Measurements from ENCODE around the gene JAM2.

DNA sequence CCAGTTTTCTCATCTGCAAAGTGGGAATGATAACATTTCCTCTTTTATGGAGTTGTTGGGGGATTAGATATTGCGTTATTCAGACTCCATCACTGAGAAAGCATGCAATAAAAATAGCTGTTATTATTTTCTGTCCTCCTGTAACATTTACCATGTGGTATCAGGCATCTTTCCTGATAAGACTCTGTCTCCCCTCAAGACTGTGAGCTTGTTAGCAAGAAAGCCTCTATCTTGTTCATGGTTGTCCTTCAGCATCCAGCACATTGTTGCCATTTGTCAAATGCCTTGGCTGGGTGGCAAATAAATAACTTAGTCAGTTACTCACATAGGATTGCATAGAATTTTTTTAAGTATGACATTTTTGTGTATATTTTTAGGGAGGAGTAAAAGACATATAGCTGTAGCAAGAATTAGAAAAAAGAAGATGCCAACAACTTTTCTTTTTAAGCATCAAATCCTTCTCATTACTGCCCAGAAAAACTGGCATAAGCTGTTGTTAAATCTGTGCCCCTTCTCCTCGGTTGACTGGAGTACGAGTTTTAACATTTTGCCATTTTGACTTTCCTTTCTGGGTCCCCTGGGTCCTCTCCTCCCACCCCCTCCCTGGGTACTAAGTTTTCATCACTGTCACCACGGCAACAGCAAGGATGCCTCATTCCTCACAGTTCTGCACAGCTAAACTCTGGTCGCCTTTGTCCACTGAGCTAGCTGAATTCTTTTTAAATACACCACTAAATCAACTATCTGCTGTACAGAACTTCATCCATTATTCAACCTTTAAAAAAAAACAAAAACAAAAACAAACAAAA, 1.0 kb upstream of the JAM2 start:
- no peak for TF ChIP-seq HCFC1 (IDR thresholded peaks at IDR 0.05; ENCODE audit: low read length)
- TF ChIP-seq, protein P1, sequence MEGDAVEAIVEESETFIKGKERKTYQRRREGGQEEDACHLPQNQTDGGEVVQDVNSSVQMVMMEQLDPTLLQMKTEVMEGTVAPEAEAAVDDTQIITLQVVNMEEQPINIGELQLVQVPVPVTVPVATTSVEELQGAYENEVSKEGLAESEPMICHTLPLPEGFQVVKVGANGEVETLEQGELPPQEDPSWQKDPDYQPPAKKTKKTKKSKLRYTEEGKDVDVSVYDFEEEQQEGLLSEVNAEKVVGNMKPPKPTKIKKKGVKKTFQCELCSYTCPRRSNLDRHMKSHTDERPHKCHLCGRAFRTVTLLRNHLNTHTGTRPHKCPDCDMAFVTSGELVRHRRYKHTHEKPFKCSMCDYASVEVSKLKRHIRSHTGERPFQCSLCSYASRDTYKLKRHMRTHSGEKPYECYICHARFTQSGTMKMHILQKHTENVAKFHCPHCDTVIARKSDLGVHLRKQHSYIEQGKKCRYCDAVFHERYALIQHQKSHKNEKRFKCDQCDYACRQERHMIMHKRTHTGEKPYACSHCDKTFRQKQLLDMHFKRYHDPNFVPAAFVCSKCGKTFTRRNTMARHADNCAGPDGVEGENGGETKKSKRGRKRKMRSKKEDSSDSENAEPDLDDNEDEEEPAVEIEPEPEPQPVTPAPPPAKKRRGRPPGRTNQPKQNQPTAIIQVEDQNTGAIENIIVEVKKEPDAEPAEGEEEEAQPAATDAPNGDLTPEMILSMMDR (IDR thresholded peaks at IDR 0.05 in 2 of 3, conservative IDR thresholded peaks at IDR 0.05 in 1 of 3; ENCODE audit: control insufficient read depth in 2 of 3, extremely low read depth in 1 of 3, insufficient read depth in 1 of 3, low read depth in 3 of 3, low read length in 3 of 3): no peak
- no peak for TF ChIP-seq YY1 (IDR thresholded peaks at IDR 0.05; ENCODE audit: low read depth, low read length)
- TF ChIP-seq RAD51 (IDR thresholded peaks at IDR 0.05): no peak
- TF ChIP-seq, protein P2, sequence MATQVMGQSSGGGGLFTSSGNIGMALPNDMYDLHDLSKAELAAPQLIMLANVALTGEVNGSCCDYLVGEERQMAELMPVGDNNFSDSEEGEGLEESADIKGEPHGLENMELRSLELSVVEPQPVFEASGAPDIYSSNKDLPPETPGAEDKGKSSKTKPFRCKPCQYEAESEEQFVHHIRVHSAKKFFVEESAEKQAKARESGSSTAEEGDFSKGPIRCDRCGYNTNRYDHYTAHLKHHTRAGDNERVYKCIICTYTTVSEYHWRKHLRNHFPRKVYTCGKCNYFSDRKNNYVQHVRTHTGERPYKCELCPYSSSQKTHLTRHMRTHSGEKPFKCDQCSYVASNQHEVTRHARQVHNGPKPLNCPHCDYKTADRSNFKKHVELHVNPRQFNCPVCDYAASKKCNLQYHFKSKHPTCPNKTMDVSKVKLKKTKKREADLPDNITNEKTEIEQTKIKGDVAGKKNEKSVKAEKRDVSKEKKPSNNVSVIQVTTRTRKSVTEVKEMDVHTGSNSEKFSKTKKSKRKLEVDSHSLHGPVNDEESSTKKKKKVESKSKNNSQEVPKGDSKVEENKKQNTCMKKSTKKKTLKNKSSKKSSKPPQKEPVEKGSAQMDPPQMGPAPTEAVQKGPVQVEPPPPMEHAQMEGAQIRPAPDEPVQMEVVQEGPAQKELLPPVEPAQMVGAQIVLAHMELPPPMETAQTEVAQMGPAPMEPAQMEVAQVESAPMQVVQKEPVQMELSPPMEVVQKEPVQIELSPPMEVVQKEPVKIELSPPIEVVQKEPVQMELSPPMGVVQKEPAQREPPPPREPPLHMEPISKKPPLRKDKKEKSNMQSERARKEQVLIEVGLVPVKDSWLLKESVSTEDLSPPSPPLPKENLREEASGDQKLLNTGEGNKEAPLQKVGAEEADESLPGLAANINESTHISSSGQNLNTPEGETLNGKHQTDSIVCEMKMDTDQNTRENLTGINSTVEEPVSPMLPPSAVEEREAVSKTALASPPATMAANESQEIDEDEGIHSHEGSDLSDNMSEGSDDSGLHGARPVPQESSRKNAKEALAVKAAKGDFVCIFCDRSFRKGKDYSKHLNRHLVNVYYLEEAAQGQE (IDR thresholded peaks at IDR 0.05; ENCODE audit: low read depth, low read length): no peak
- TF ChIP-seq, protein P3, sequence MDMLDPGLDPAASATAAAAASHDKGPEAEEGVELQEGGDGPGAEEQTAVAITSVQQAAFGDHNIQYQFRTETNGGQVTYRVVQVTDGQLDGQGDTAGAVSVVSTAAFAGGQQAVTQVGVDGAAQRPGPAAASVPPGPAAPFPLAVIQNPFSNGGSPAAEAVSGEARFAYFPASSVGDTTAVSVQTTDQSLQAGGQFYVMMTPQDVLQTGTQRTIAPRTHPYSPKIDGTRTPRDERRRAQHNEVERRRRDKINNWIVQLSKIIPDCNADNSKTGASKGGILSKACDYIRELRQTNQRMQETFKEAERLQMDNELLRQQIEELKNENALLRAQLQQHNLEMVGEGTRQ (IDR thresholded peaks at IDR 0.05; ENCODE audit: borderline replicate concordance, low read depth, low read length): no peak
- TF ChIP-seq FOXK2 (IDR thresholded peaks at IDR 0.05): no peak
- TF ChIP-seq GABPA (IDR thresholded peaks at IDR 0.05; ENCODE audit: low read depth): no peak
- TF ChIP-seq POLR2AphosphoS5 (IDR thresholded peaks at IDR 0.05; ENCODE audit: low read length): no peak
- TF ChIP-seq, protein P4, sequence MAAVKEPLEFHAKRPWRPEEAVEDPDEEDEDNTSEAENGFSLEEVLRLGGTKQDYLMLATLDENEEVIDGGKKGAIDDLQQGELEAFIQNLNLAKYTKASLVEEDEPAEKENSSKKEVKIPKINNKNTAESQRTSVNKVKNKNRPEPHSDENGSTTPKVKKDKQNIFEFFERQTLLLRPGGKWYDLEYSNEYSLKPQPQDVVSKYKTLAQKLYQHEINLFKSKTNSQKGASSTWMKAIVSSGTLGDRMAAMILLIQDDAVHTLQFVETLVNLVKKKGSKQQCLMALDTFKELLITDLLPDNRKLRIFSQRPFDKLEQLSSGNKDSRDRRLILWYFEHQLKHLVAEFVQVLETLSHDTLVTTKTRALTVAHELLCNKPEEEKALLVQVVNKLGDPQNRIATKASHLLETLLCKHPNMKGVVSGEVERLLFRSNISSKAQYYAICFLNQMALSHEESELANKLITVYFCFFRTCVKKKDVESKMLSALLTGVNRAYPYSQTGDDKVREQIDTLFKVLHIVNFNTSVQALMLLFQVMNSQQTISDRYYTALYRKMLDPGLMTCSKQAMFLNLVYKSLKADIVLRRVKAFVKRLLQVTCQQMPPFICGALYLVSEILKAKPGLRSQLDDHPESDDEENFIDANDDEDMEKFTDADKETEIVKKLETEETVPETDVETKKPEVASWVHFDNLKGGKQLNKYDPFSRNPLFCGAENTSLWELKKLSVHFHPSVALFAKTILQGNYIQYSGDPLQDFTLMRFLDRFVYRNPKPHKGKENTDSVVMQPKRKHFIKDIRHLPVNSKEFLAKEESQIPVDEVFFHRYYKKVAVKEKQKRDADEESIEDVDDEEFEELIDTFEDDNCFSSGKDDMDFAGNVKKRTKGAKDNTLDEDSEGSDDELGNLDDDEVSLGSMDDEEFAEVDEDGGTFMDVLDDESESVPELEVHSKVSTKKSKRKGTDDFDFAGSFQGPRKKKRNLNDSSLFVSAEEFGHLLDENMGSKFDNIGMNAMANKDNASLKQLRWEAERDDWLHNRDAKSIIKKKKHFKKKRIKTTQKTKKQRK (IDR thresholded peaks at IDR 0.05; ENCODE audit: low read depth, low read length): no peak
